Neuronal stem cell (in vitro differentiated cells): ENCODE measurements around the gene RASAL2.
A peak's percentile ranks its signal among the peaks of the same experiment; 100 is the strongest.

Experiments used
- DNase-seq: peaks from one replicate; pipeline ENCODE4 v3.0.0-alpha.2; 2013; ENCODE audit warnings: low spot score
- H2AFZ ChIP-seq: one replicate; pipeline ENCODE4 v1.6.1; 2013; ENCODE audit warnings: mild to moderate bottlenecking, low read length, inconsistent platforms
- H2AK5ac ChIP-seq: 2 replicates; pipeline ENCODE4 v1.6.1; 2013; ENCODE audit warnings: low read depth, mild to moderate bottlenecking, inconsistent platforms, low read length, moderate library complexity, mixed read lengths
- H2BK120ac ChIP-seq: 2 replicates; pipeline ENCODE4 v1.6.1; 2013; ENCODE audit warnings: low read depth, mild to moderate bottlenecking, inconsistent platforms, low read length, moderate library complexity, mixed read lengths
- H2BK12ac ChIP-seq: one replicate; pipeline ENCODE4 v1.6.1; 2013; ENCODE audit warnings: low read length, inconsistent platforms
- H2BK15ac ChIP-seq: 2 replicates; pipeline ENCODE4 v1.6.1; 2013; ENCODE audit warnings: mild to moderate bottlenecking, low read length, inconsistent platforms, mixed read lengths
- H2BK5ac ChIP-seq: one replicate; pipeline ENCODE4 v1.6.1; 2013; ENCODE audit warnings: inconsistent platforms, mild to moderate bottlenecking, low read length, moderate library complexity
- H3K14ac ChIP-seq: one replicate; pipeline ENCODE4 v1.6.1; 2013; ENCODE audit warnings: low read length, inconsistent platforms
- H3K18ac ChIP-seq: 2 replicates; pipeline ENCODE4 v1.6.1; 2013; ENCODE audit warnings: low read length, inconsistent platforms
- H3K23ac ChIP-seq: 2 replicates; pipeline ENCODE4 v1.6.1; 2013; ENCODE audit warnings: low read depth, mild to moderate bottlenecking, mixed read lengths, low read length, inconsistent platforms; ENCODE audit not compliant: poor library complexity
- H3K27ac ChIP-seq: replicated peaks from 3 replicates; pipeline ENCODE4 v1.5.1; 2013; ENCODE audit warnings: low read length, inconsistent platforms
- H3K27me3 ChIP-seq, 3 experiments: 2 replicates each; pipeline ENCODE4 v1.6.1; 2013; ENCODE audit warnings: low read length in 3 of 3, mild to moderate bottlenecking in 2 of 3, inconsistent platforms in 1 of 3, low read depth in 1 of 3, mixed read lengths in 1 of 3, moderate library complexity in 1 of 3; ENCODE audit not compliant: control insufficient read depth in 3 of 3, insufficient read depth in 3 of 3
- H3K36me3 ChIP-seq, 2 donors: replicated peaks in 1 of 2; 2 replicates each; pipeline ENCODE4 v1.6.1; 2013; ENCODE audit warnings: low read length in 2 of 2; ENCODE audit not compliant: control insufficient read depth in 2 of 2, insufficient read depth in 2 of 2
- H3K4ac ChIP-seq: 2 replicates; pipeline ENCODE4 v1.6.1; 2013; ENCODE audit warnings: inconsistent platforms, mild to moderate bottlenecking, low read length, moderate library complexity
- H3K4me1 ChIP-seq, 2 donors: 1 replicate in 1 of 2; 2 replicates in 1 of 2; pipeline ENCODE4 v1.6.1; 2013; ENCODE audit warnings: low read length in 2 of 2, low read depth in 1 of 2; ENCODE audit not compliant: control insufficient read depth in 2 of 2, insufficient read depth in 1 of 2
- H3K4me2 ChIP-seq: one replicate; pipeline ENCODE4 v1.6.1; 2013; ENCODE audit warnings: mild to moderate bottlenecking, low read length, inconsistent platforms; ENCODE audit not compliant: insufficient read depth, poor library complexity, severe bottlenecking
- H3K4me3 ChIP-seq, 2 donors: 2 replicates each; pipeline ENCODE4 v1.5.1; 2013; ENCODE audit warnings: low read length in 2 of 2, mild to moderate bottlenecking in 2 of 2, inconsistent platforms in 1 of 2, moderate library complexity in 1 of 2
- H3K79me1 ChIP-seq: one replicate; pipeline ENCODE4 v1.6.1; 2013; ENCODE audit warnings: low read depth, mild to moderate bottlenecking, inconsistent platforms, low read length, moderate library complexity
- H3K9ac ChIP-seq: one replicate; pipeline ENCODE4 v1.6.1; 2013; ENCODE audit warnings: mild to moderate bottlenecking, low read depth, low read length, inconsistent platforms; ENCODE audit not compliant: poor library complexity
- H3K9me3 ChIP-seq, 2 donors: replicated peaks in 1 of 2; 2 replicates each; pipeline versions ENCODE3 to v1.6.1; 2013; ENCODE audit warnings: low read length in 2 of 2, mild to moderate bottlenecking in 2 of 2, inconsistent platforms in 1 of 2, low read depth in 1 of 2, mixed read lengths in 1 of 2, moderate library complexity in 1 of 2; ENCODE audit not compliant: control insufficient read depth in 2 of 2, insufficient read depth in 1 of 2
- H4K8ac ChIP-seq: one replicate; pipeline ENCODE4 v1.6.1; 2013; ENCODE audit warnings: low read depth, mild to moderate bottlenecking, inconsistent platforms, low read length, moderate library complexity
- H4K91ac ChIP-seq: one replicate; pipeline ENCODE4 v1.6.1; 2013; ENCODE audit warnings: low read length, low read depth, mild to moderate bottlenecking, inconsistent platforms; ENCODE audit not compliant: poor library complexity
- WGBS, 2 donors: extraction: QIAGEN DNeasy Blood & Tissue Kit; methylation state at CpG; one replicate each; pipeline ENCODE4 v1.1.7; 2013; ENCODE audit warnings: missing lambda C conversion rate in 2 of 2, mixed read lengths in 1 of 2; ENCODE audit not compliant: insufficient read length in 2 of 2, insufficient replicate concordance in 1 of 2; ENCODE audit errors: extremely low coverage in 2 of 2; 5-methylcytosine and 5-hydroxymethylcytosine counted together

The RASAL2 gene

DNA sequence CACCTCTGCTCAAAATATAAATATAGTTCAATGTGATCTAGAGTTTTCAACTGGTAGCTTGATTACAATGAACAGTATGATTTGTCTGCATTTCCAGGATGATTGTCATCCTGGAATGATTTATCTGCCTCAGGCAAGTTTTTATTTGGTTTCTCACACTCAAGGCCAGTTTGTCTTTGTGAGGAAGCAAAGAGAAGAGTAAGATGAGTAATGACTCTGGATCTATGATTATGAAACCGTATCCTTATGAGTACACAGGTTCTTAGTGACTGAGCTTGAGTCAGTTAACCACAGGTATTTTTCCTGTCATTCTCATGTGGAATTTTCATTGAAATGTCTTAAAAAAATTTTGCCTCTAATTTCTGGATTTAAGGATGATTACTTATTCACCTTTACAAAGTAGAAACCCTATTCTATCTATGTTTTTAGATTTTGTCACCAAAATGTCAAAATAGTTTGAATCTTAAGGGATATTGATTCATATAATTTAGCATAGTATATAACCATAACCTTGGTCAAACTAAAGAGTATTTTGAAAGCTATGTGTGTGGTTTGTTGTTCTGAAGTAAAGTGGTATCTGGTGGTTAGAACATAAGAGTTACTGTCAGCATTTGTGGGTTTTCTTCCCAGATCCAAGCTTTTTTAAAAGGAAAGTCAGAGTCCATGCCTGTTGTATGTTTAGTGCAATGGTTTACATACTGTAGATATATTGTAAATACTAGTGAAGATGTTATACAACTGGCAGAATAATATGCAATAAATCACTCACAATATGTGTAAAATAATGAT, 145.0 kb downstream of the RASAL2 start:
- H2BK12ac ChIP-seq, result no peak overlapping the region
- no peak overlapping the region for H3K23ac ChIP-seq
- no peak overlapping the region for H3K27ac ChIP-seq
- no peak overlapping the region for H4K91ac ChIP-seq
- H3K9ac ChIP-seq, result no peak overlapping the region
- no peak overlapping the region for H2AK5ac ChIP-seq
- WGBS, 2 donors, result no CpG with 5 or more reads among the region's 1 CpG
- H3K4ac ChIP-seq, result no peak overlapping the region
- no peak overlapping the region for H2AFZ ChIP-seq
- H3K14ac ChIP-seq, result no peak overlapping the region
- H3K36me3 ChIP-seq, result no peaks in the 10 kb centered on the region
- H4K8ac ChIP-seq, result no peak overlapping the region
- no peak for DNase-seq
- no peaks in the 10 kb centered on the region for H3K9me3 ChIP-seq
- no peak overlapping the region for H3K4me2 ChIP-seq
- no peaks in the 10 kb centered on the region for H3K79me1 ChIP-seq
- no peak overlapping the region for H3K18ac ChIP-seq
- H3K4me3 ChIP-seq, result no peak overlapping the region
- H2BK15ac ChIP-seq, result no peak overlapping the region
- H3K4me1 ChIP-seq, result no peaks in the 10 kb centered on the region
- H2BK120ac ChIP-seq, result no peak overlapping the region
- H3K27me3 ChIP-seq, result no peaks in the 10 kb centered on the region
- no peak overlapping the region for H2BK5ac ChIP-seq

DNA sequence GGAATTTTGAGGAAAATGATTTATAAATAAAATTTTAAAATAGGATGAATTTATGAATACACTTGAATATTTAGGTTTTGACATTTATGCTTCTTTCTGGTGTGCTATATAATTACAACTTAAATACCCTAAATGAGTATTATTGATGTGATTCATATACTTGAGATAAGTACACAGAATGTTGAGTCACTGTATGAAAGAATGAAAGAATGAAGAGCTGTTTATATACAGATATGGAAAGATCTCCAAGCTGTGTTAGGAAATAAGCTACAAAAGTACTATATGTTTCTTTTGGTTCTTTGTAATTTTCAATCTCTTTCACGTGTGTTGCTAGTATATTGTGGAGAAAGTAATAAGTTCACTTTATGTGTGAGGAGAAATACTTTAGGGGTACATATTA, 147.2 kb downstream of the RASAL2 start:
- no peak for DNase-seq
- no peak overlapping the region for H3K27ac ChIP-seq
- WGBS, 2 donors, result no CpG with 5 or more reads among the region's 1 CpG
- H4K8ac ChIP-seq, result no peak overlapping the region
- H3K18ac ChIP-seq, result no peak overlapping the region
- H2BK5ac ChIP-seq, result no peak overlapping the region
- H3K14ac ChIP-seq, result no peak overlapping the region
- H3K27me3 ChIP-seq, result no peaks in the 10 kb centered on the region
- no peak overlapping the region for H2BK15ac ChIP-seq
- no peak overlapping the region for H2BK120ac ChIP-seq
- no peak overlapping the region for H2AK5ac ChIP-seq
- H2BK12ac ChIP-seq, result no peak overlapping the region
- no peak overlapping the region for H4K91ac ChIP-seq
- H3K4me1 ChIP-seq, result no peaks in the 10 kb centered on the region
- no peak overlapping the region for H3K23ac ChIP-seq
- H2AFZ ChIP-seq, result no peak overlapping the region
- H3K36me3 ChIP-seq, result no peaks in the 10 kb centered on the region
- H3K9ac ChIP-seq, result no peak overlapping the region
- no peak overlapping the region for H3K4me3 ChIP-seq
- no peak overlapping the region for H3K4me2 ChIP-seq
- no peaks in the 10 kb centered on the region for H3K9me3 ChIP-seq
- no peaks in the 10 kb centered on the region for H3K79me1 ChIP-seq
- no peak overlapping the region for H3K4ac ChIP-seq

DNA sequence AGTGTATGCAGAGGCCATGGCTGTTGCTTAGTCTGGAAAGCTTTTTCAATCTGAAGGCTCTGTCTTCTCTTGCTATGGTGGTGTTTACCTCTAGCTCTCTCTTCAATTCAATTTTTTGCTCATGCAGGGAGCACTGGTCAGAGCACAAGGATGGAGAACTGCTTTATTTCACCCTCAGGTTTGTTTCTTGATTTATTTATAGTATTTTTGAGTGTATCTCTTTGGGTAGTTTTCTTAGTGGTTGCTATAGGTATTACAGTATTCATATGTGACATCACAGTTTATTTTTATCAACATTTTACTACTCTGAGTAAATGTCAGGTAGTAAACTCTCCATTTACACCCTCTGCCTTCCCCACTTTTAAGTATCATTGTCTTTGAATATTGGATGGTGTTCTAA, 147.9 kb downstream of the RASAL2 start:
- no peak overlapping the region for H2BK5ac ChIP-seq
- no peak overlapping the region for H2BK12ac ChIP-seq
- H3K4me3 ChIP-seq, result no peak overlapping the region
- no peak overlapping the region for H3K27ac ChIP-seq
- no peaks in the 10 kb centered on the region for H3K27me3 ChIP-seq
- no peaks in the 10 kb centered on the region for H3K4me1 ChIP-seq
- no peaks in the 10 kb centered on the region for H3K79me1 ChIP-seq
- H3K14ac ChIP-seq, result no peak overlapping the region
- H4K8ac ChIP-seq, result no peak overlapping the region
- H2BK120ac ChIP-seq, result no peak overlapping the region
- H3K9ac ChIP-seq, result no peak overlapping the region
- no peak overlapping the region for H2AK5ac ChIP-seq
- H3K18ac ChIP-seq, result no peak overlapping the region
- DNase-seq, result no peak
- no peak overlapping the region for H2BK15ac ChIP-seq
- H3K36me3 ChIP-seq, result no peaks in the 10 kb centered on the region
- H4K91ac ChIP-seq, result no peak overlapping the region
- no peak overlapping the region for H3K4ac ChIP-seq
- H2AFZ ChIP-seq, result no peak overlapping the region
- no peak overlapping the region for H3K4me2 ChIP-seq
- H3K23ac ChIP-seq, result no peak overlapping the region
- no peaks in the 10 kb centered on the region for H3K9me3 ChIP-seq

DNA sequence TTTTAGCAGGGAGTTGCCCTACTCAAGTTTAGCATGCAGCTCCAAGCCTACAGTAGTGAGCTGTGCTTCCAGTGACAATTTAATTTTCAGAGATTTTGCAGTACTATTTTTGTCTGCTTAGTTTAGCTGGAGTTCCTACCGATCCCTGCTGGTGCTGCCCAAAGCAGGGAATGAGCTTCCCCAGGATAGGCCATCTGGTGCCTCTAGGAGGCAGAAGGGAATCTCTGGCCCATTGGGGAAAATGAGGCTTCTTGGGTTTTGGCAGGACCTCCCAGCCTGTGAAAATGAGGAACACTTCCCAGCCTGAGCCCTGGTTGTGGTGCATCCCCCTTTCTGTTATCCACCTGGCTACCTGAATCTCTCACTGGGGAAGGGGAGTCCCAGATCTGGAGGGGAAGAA, 149.2 kb downstream of the RASAL2 start:
- Histone ChIP-seq H3K23ac (no peak overlapping the region), H3K36me3 (no peaks in the 10 kb centered on the region), H2BK5ac (no peak overlapping the region), H3K4ac (no peak overlapping the region), H2AFZ (no peak overlapping the region), H3K79me1 (no peaks in the 10 kb centered on the region), H2BK15ac (no peak overlapping the region), H2BK12ac (no peak overlapping the region), H2BK120ac (no peak overlapping the region), H3K27me3 (no peaks in the 10 kb centered on the region), H3K27ac (no peak overlapping the region), H3K14ac (no peak overlapping the region), H3K4me3 (peak overlapping the region in 1 of 2 donors; percentile 42), H3K4me1 (no peaks in the 10 kb centered on the region), H3K4me2 (no peak overlapping the region), H4K91ac (no peak overlapping the region), H4K8ac (no peak overlapping the region), H2AK5ac (no peak overlapping the region), H3K9ac (no peak overlapping the region), H3K18ac (no peak overlapping the region), H3K9me3 (no peaks in the 10 kb centered on the region)
- WGBS, 2 donors, result no CpG with 5 or more reads among the region's 1 CpG
- DNase-seq, result no peak
